LNCaP clone FGC (cell line): ENCODE measurements around the gene MCF2L2.

ENCODE experiments used
- DNase-seq: peaks from one replicate; pipeline ENCODE4 v3.0.0-alpha.2; 2011; ENCODE audit warnings: low read depth
- H3K4me3 ChIP-seq: 2 replicates; pipeline ENCODE4 v1.5.1; 2011; ENCODE audit warnings: mild to moderate bottlenecking, low read depth, low read length, control low read depth
- TF ChIP-seq, protein P1 (sequence below): IDR thresholded peaks from 2 replicates; pipeline ENCODE4 v1.5.1; 2012; ENCODE audit warnings: mild to moderate bottlenecking; ENCODE audit not compliant: control insufficient read depth, insufficient read depth; ENCODE audit errors: extremely low read depth

The MCF2L2 gene

DNA sequence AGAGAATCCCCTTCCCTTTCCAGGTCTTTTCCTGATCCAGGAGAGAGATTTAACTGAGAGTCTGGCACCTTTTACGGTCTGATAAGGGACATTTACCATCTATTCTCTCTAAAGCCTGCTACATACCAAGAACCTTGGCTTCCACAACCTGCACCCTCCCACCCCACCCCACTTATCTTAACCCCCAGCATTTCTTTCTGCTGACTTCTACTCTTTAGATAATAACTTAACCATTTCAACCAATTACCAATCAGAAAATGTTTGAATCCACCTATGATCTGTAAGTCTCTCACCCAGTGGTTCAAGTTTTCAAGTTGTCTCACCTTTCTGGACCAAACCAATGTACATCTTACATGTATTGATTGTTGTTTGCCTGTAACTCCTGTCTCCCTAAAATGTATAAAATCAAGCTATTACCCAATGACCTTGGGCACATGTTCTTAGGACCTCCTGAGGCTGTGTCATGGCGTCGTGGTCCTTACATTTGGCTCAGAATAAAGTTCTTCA, 74.0 kb downstream of the MCF2L2 start:
- DNase-seq = no peak
- TF ChIP-seq, protein P1, sequence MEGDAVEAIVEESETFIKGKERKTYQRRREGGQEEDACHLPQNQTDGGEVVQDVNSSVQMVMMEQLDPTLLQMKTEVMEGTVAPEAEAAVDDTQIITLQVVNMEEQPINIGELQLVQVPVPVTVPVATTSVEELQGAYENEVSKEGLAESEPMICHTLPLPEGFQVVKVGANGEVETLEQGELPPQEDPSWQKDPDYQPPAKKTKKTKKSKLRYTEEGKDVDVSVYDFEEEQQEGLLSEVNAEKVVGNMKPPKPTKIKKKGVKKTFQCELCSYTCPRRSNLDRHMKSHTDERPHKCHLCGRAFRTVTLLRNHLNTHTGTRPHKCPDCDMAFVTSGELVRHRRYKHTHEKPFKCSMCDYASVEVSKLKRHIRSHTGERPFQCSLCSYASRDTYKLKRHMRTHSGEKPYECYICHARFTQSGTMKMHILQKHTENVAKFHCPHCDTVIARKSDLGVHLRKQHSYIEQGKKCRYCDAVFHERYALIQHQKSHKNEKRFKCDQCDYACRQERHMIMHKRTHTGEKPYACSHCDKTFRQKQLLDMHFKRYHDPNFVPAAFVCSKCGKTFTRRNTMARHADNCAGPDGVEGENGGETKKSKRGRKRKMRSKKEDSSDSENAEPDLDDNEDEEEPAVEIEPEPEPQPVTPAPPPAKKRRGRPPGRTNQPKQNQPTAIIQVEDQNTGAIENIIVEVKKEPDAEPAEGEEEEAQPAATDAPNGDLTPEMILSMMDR = no peak
- no peak overlapping the region for H3K4me3 ChIP-seq

DNA sequence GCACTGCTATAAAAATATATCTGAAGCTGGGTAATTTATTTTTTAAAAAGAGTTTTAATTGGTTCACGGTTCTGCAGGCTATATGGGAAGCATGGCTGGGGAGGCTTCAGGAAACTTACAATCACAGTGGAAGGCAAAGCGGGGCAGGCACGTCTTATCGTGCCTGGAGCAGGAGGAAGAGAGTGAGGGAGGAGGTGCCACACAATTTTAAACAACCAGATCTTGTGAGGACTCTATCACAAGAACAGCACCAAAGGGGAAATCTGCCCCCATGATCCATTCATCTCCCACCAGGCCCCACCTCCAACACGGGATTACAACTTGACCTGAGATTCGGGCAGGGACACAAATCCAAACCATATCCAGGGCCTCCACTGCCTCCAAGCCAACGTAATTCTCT, 75.0 kb downstream of the MCF2L2 start:
- TF ChIP-seq, protein P1 = no peak
- DNase-seq = no peak
- H3K4me3 ChIP-seq = no peak overlapping the region

DNA sequence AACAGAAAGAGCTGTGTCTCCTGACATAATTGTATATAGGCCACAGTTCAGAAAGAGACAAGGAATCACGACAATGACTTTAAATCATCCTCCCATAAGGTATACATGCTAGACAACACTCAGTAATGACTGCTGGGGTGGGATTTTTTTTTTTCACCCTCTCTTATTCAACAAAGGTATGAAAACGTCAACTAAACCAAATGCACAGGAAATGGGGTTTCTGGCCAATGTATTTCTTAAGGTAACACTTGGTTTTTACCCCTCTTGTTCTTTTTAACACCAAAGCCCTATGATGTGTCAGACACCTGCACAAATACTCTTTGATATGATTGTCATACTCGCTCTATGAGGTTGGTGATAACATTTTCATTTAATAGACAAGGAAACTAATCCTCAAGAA, 78.3 kb downstream of the MCF2L2 start:
- TF ChIP-seq, protein P1 = no peak
- no peak overlapping the region for H3K4me3 ChIP-seq
- no peak for DNase-seq

DNA sequence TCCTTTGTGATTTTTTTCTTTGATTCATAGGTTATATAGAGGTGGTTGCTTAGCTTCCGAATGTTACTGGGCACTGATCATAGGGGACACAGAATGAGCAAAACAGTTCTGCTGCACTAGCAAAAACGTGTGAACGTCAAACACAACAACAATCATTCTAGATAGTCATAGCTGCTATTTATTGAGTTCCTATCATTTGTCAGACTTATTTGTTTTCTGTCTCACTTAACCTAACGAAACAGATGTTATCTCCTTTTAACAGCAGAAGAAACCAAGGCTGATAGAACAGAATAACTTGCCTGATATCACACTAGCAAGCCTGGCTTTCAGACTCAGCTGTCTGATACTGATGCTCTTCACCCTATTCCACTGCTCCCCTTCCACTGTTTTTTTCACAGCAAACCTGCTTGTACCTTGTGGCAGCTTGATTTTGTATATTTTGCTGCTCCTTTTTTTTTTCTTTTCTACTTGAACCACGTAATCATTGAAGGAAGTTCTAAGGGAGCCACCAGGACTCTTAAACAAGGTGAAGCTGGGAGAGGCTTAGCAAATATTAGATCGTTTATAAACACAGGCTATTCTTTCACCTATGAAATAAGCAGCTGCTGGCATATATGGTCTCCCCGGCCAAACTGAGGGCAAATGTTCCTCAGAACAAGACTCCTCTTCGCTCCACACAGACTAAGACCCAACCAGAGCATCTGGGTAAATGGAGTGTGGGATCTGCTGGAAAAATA, 78.8 kb downstream of the MCF2L2 start:
- TF ChIP-seq, protein P1 = no peak
- DNase-seq = no peak
- H3K4me3 ChIP-seq = no peak overlapping the region

DNA sequence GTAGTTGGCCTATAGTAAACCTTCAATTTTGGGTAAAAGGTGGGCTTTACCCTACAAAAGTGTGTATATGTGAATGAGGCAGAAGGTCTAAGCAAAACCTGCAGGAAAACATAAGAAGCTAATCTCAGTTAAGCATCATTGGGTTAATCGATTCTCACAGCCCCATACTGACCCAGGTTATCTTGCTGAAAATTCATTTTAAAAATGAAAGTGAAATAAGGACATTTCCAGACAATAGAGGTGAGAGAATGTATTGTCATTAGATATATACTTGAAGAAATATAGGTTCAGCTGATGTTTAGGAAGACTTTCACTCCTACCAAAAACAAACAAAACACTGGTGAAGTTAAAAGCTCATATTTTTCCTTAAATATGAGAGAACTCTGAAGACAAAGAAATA, 85.6 kb downstream of the MCF2L2 start:
- no peak for DNase-seq
- no peak overlapping the region for H3K4me3 ChIP-seq
- TF ChIP-seq, protein P1 = no peak

DNA sequence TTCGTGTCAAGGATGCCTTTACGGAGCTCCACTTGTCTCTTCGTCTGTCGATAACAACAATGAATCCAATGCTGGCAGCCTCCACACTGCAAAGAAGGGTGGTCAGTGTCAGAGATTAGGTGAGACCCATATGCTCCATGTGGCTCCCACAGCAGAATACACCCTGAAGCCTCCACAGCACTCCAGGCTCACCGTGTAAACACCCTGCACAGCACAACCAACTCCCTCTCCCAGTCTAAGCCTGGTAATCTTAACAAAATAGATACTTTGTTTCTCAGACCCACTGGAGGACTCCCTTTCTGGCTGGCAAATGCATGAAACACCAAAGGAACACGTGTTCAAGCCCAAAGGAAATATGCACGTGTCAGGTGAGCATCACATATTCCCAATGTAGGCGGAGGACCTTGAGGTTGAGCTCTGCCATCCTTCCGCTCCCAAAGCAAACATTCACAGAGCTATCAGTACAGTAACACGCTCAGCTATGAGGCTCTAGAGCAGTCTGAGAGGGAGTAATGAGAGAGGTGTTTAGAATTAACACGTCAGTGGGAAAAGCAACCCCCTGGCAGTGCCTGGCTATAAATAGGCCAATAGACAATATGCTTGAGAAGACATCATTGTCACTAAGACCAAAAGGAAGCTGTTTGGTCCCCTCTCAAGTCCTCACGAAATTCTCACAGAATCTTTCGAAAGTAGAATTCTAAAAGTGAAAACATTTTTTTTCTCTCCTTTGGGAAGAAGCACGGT, 86.7 kb downstream of the MCF2L2 start:
- TF ChIP-seq, protein P1 = no peak
- no peak overlapping the region for H3K4me3 ChIP-seq
- no peak for DNase-seq
